GM23338 (cell line): Measurements from ENCODE around the gene GRAMD2B. TPM values are rescaled to one million over a fixed set of nuclear protein-coding genes. Genes with fewer than 3 reads are reported as not detected.

Experiments used
- ATAC-seq: fragments of 200-7000 bp; cut with Tn5 transposase; 3 replicates; pipeline ENCODE4 v1.9.1; 2020
- DNase-seq: peaks from one replicate; pipeline ENCODE4 v3.0.0-alpha.2; 2015; ENCODE audit warnings: low spot score
- H2AFZ ChIP-seq: fragments of 200-600 bp; sonication (generic); 2 replicates; pipeline ENCODE4 v1.8.0; 2016; ENCODE audit warnings: antibody characterized with exemption, mild to moderate bottlenecking, moderate library complexity
- H3F3A ChIP-seq: fragments of 200-600 bp; sonication (generic); replicated peaks from 2 replicates; pipeline ENCODE4 v1.8.0; 2017; ENCODE audit warnings: antibody characterized with exemption, mixed run types, low read depth
- H3K27ac ChIP-seq: fragments of 200-600 bp; sonication (generic); 2 replicates; pipeline ENCODE4 v1.6.1; 2016; ENCODE audit warnings: low read depth
- H3K27me3 ChIP-seq: fragments of 200-600 bp; sonication (generic); 2 replicates; pipeline ENCODE4 v1.8.0; 2016; ENCODE audit warnings: mild to moderate bottlenecking, mixed run types, moderate library complexity; ENCODE audit not compliant: insufficient read depth
- H3K36me3 ChIP-seq: fragments of 200-600 bp; sonication (generic); 2 replicates; pipeline ENCODE4 v1.8.0; 2016; ENCODE audit warnings: mild to moderate bottlenecking; ENCODE audit not compliant: insufficient read depth
- H3K4me1 ChIP-seq: fragments of 200-600 bp; sonication (generic); 2 replicates; pipeline ENCODE4 v1.8.0; 2016; ENCODE audit warnings: mild to moderate bottlenecking, moderate library complexity; ENCODE audit not compliant: insufficient read depth
- H3K4me2 ChIP-seq: fragments of 200-600 bp; sonication (generic); 2 replicates; pipeline ENCODE4 v1.7.1; 2017; ENCODE audit warnings: mixed run types
- H3K4me3 ChIP-seq: fragments of 200-600 bp; sonication (generic); 2 replicates; pipeline ENCODE4 v1.6.1; 2016; ENCODE audit warnings: mixed run types
- H3K79me2 ChIP-seq: fragments of 200-600 bp; sonication (generic); replicated peaks from 2 replicates; pipeline ENCODE4 v1.8.0; 2017; ENCODE audit warnings: mild to moderate bottlenecking; ENCODE audit not compliant: insufficient read depth
- H3K9me2 ChIP-seq: fragments of 200-600 bp; sonication (generic); 2 replicates; pipeline ENCODE4 v1.8.0; 2017; ENCODE audit not compliant: insufficient read depth
- H4K20me1 ChIP-seq: fragments of 200-600 bp; sonication (generic); replicated peaks from 2 replicates; pipeline ENCODE4 v1.8.0; 2017; ENCODE audit warnings: mild to moderate bottlenecking; ENCODE audit not compliant: insufficient read depth
- H3K27ac Mint-ChIP-seq: 2 replicates; pipeline ENCODE4 v1.8.0; 2020; ENCODE audit warnings: inconsistent platforms, mild to moderate bottlenecking, moderate library complexity, mixed read lengths
- H3K27me3 Mint-ChIP-seq: 3 replicates; pipeline ENCODE4 v1.8.0; 2022; ENCODE audit warnings: low read depth, mild to moderate bottlenecking, moderate library complexity, mixed read lengths, inconsistent platforms; ENCODE audit not compliant: insufficient read depth, poor library complexity
- H3K36me3 Mint-ChIP-seq: 3 replicates; pipeline ENCODE4 v1.8.0; 2021; ENCODE audit warnings: low read depth, mild to moderate bottlenecking, inconsistent platforms, moderate library complexity, mixed read lengths
- H3K4me1 Mint-ChIP-seq: 3 replicates; pipeline ENCODE4 v1.8.0; 2020; ENCODE audit warnings: mild to moderate bottlenecking, inconsistent platforms, mixed read lengths
- H3K4me3 Mint-ChIP-seq: 3 replicates; pipeline ENCODE4 v1.8.0; 2021; ENCODE audit warnings: moderate library complexity, mild to moderate bottlenecking, inconsistent platforms, mixed read lengths
- H3K9me3 Mint-ChIP-seq: 3 replicates; pipeline ENCODE4 v1.8.0; 2020; ENCODE audit warnings: moderate library complexity, mild to moderate bottlenecking, inconsistent platforms, mixed read lengths
- EZH2 ChIP-seq: fragments of 200-600 bp; sonication (generic); IDR thresholded peaks from one replicate; pipeline ENCODE4 v1.8.0; 2017; ENCODE audit warnings: antibody characterized with exemption, mild to moderate bottlenecking, low read depth; ENCODE audit not compliant: unreplicated experiment
- JUNB ChIP-seq: IDR thresholded peaks from one replicate; pipeline ENCODE4 v1.6.1; 2016; ENCODE audit warnings: antibody characterized with exemption; ENCODE audit not compliant: unreplicated experiment
- NANOG ChIP-seq: IDR thresholded peaks from 2 replicates; pipeline ENCODE4 v1.6.1; 2016; ENCODE audit warnings: antibody characterized with exemption, borderline replicate concordance
- POLR2AphosphoS5 ChIP-seq: IDR thresholded peaks from 2 replicates; pipeline ENCODE4 v1.6.1; 2016; ENCODE audit warnings: antibody characterized with exemption, low read depth
- STAT1 ChIP-seq: IDR thresholded peaks from one replicate; pipeline ENCODE4 v1.6.1; 2016; ENCODE audit warnings: antibody characterized with exemption; ENCODE audit not compliant: unreplicated experiment
- ZNF114 ChIP-seq: fragments of 250-450 bp; sonication (Bioruptor Pico); IDR thresholded peaks from 2 replicates; pipeline ENCODE4 v1.5.0; 2020; ENCODE audit warnings: mild to moderate bottlenecking, moderate library complexity
- ZNF331 ChIP-seq: fragments of 250-450 bp; sonication (Bioruptor Pico); IDR thresholded peaks from 2 replicates; pipeline ENCODE4 v1.5.0; 2020; ENCODE audit warnings: low read depth, mild to moderate bottlenecking, moderate library complexity
- polyA plus RNA-seq: library from polyadenylated mRNA; unstranded; fragments of >200 nt; fragmentation: Nextera tagmentation; extraction: Ambion mirVana; gene quantifications from 2 replicates; pipeline ENCODE4 v1.2.1, GENCODE V29; 2016
- total RNA-seq: library from RNA; depleted of rRNA; stranded (reverse); fragments of >200 nt; shearing (Covaris generic); gene quantifications from 2 replicates; pipeline ENCODE4 v1.2.3, GENCODE V29; 2014
- TF ChIP-seq, protein P1 (sequence below): fragments of 250-450 bp; sonication (Bioruptor Pico); IDR thresholded peaks from 2 replicates; pipeline ENCODE4 v1.5.0; 2020; ENCODE audit warnings: mild to moderate bottlenecking, moderate library complexity
- TF ChIP-seq, protein P2 (sequence below): IDR thresholded peaks from 2 replicates; pipeline ENCODE4 v1.6.1; 2016; ENCODE audit warnings: antibody characterized with exemption

GRAMD2B gene
- total and polyA plus RNA-seq, 2 experiments from 2014 or later, result 9.7 to 16.9 TPM

DNA sequence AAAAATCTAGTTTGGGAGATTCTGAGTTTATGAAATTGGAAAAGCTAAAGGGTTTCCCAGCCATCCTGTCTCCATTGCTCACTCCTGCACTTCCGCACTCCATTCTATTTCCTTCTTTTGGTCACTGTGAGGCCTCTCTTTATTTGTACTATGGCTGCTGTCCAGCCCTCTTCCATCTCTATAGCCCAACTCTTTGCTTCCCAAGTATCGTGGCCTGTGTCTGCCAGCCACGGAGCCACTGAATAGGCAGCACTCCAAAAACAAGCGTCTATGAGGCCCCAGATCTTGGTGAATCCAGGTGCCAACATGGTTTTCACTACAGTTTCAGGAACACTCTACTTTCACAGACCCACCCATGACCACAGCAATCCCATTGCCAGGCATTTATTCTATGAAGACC lies 37.2 kb downstream of the GRAMD2B start (continued):
- TF ChIP-seq, protein P1, sequence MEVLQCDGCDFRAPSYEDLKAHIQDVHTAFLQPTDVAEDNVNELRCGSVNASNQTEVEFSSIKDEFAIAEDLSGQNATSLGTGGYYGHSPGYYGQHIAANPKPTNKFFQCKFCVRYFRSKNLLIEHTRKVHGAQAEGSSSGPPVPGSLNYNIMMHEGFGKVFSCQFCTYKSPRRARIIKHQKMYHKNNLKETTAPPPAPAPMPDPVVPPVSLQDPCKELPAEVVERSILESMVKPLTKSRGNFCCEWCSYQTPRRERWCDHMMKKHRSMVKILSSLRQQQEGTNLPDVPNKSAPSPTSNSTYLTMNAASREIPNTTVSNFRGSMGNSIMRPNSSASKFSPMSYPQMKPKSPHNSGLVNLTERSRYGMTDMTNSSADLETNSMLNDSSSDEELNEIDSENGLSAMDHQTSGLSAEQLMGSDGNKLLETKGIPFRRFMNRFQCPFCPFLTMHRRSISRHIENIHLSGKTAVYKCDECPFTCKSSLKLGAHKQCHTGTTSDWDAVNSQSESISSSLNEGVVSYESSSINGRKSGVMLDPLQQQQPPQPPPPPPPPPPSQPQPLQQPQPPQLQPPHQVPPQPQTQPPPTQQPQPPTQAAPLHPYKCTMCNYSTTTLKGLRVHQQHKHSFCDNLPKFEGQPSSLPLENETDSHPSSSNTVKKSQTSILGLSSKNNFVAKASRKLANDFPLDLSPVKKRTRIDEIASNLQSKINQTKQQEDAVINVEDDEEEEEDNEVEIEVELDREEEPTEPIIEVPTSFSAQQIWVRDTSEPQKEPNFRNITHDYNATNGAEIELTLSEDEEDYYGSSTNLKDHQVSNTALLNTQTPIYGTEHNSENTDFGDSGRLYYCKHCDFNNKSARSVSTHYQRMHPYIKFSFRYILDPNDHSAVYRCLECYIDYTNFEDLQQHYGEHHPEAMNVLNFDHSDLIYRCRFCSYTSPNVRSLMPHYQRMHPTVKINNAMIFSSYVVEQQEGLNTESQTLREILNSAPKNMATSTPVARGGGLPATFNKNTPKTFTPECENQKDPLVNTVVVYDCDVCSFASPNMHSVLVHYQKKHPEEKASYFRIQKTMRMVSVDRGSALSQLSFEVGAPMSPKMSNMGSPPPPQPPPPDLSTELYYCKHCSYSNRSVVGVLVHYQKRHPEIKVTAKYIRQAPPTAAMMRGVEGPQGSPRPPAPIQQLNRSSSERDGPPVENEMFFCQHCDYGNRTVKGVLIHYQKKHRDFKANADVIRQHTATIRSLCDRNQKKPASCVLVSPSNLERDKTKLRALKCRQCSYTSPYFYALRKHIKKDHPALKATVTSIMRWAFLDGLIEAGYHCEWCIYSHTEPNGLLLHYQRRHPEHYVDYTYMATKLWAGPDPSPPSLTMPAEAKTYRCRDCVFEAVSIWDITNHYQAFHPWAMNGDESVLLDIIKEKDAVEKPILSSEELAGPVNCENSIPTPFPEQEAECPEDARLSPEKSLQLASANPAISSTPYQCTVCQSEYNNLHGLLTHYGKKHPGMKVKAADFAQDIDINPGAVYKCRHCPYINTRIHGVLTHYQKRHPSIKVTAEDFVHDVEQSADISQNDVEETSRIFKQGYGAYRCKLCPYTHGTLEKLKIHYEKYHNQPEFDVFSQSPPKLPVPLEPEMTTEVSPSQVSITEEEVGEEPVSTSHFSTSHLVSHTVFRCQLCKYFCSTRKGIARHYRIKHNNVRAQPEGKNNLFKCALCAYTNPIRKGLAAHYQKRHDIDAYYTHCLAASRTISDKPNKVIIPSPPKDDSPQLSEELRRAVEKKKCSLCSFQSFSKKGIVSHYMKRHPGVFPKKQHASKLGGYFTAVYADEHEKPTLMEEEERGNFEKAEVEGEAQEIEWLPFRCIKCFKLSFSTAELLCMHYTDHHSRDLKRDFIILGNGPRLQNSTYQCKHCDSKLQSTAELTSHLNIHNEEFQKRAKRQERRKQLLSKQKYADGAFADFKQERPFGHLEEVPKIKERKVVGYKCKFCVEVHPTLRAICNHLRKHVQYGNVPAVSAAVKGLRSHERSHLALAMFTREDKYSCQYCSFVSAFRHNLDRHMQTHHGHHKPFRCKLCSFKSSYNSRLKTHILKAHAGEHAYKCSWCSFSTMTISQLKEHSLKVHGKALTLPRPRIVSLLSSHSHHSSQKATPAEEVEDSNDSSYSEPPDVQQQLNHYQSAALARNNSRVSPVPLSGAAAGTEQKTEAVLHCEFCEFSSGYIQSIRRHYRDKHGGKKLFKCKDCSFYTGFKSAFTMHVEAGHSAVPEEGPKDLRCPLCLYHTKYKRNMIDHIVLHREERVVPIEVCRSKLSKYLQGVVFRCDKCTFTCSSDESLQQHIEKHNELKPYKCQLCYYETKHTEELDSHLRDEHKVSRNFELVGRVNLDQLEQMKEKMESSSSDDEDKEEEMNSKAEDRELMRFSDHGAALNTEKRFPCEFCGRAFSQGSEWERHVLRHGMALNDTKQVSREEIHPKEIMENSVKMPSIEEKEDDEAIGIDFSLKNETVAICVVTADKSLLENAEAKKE (CRISPR knock-in tag), result no peak
- TF ChIP-seq NANOG, result no peak

DNA sequence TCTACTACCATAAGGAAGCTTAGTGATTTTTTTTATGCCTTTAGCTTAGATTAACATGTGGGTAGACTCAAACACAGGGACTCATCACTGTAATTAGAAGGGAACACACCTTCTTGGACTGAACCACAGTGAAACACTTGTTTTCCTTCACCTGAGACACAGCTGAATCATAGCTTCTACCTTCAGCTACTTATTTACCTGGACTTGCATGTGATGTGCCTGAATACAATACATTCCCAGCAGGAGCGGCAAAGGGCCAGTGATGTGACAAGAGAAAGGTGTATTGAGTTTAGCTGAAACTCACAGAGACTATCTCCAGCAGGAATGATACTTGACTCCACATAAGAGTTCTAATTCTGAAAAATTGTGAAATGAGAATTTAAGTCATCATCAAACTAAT lies 37.8 kb downstream of the GRAMD2B start:
- Histone ChIP-seq H3F3A (no peaks in the 10 kb centered on the region), H3K9me2 (no peaks in the 10 kb centered on the region), H3K4me1 (no peaks in the 10 kb centered on the region), H3K27ac (no peak overlapping the region), H2AFZ (no peak overlapping the region), H3K79me2 (no peaks in the 10 kb centered on the region), H3K36me3 (no peaks in the 10 kb centered on the region), H3K4me2 (no peak overlapping the region), H4K20me1 (peaks cover 3% of the 10 kb centered on the region; the same call in 1 of the 2 replicates), H3K4me3 (no peak overlapping the region), H3K27me3 (no peaks in the 10 kb centered on the region; the same call in 1 of the 2 replicates)
- DNase-seq (no peak), ATAC-seq (no peak)
- peaks cover 12% of the 10 kb centered on the region for H3K27me3 Mint-ChIP-seq
- H3K9me3 Mint-ChIP-seq, result no peaks in the 10 kb centered on the region; the same call in 2 of the 3 replicates
- H3K4me3 Mint-ChIP-seq, result no peak overlapping the region
- peaks cover 10% of the 10 kb centered on the region for H3K4me1 Mint-ChIP-seq
- H3K36me3 Mint-ChIP-seq, result peaks cover 6% of the 10 kb centered on the region; the same call in 2 of the 3 replicates
- H3K27ac Mint-ChIP-seq, result no peak overlapping the region
- TF ChIP-seq, protein P2, sequence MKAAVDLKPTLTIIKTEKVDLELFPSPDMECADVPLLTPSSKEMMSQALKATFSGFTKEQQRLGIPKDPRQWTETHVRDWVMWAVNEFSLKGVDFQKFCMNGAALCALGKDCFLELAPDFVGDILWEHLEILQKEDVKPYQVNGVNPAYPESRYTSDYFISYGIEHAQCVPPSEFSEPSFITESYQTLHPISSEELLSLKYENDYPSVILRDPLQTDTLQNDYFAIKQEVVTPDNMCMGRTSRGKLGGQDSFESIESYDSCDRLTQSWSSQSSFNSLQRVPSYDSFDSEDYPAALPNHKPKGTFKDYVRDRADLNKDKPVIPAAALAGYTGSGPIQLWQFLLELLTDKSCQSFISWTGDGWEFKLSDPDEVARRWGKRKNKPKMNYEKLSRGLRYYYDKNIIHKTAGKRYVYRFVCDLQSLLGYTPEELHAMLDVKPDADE, result no peak
- TF ChIP-seq, protein P1 (CRISPR knock-in tag), result no peak
- TF ChIP-seq JUNB, result no peak
- no peak for TF ChIP-seq EZH2
- TF ChIP-seq POLR2AphosphoS5, result no peak
- TF ChIP-seq ZNF331 (CRISPR knock-in tag), result no peak
- no peak for TF ChIP-seq ZNF114 (CRISPR knock-in tag)
- no peak for TF ChIP-seq STAT1
